Effector CD8-positive, alpha-beta T cell (primary cell): Measurements from ENCODE around the gene KRT76.

ENCODE experiments used
- DNase-seq: peaks from one replicate; lab custom pipeline; 2025; lab: John Stamatoyannopoulos, UW

KRT76 gene

DNA sequence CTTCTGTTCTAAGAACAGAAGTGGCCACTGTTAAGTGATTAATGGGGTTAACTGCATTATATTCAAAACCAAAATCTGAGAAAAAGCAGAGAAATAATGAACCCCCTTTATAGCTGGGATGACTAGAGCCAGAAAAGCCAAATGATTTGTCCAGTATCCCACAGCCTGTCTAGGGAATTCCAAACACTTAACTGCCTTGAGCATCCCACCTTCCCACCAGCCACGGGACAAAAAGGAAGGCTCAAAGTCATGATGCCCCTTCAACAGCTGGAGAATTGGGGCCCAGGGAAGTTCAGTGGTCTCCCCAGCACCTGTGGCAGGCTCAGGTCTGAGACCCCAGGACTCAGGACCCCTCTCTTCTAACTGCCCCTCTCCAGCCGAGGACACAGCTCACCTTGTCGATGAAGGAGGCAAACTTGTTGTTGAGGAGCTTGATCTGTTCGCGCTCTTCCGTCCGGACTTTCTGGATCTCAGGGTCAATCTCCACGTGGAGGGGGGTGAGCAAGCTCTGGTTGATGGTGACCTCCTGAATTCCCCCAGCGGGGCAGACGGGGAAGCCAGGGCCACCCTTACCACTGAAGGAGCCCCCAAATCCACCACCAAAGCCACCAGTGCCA lies 36.2 kb upstream of the KRT76 start:
- DNase-seq, result no peak

GRCh38 chr12:52812749-52813148 lies 35.6 kb upstream of the KRT76 start:
- DNase-seq, result no peak

DNA sequence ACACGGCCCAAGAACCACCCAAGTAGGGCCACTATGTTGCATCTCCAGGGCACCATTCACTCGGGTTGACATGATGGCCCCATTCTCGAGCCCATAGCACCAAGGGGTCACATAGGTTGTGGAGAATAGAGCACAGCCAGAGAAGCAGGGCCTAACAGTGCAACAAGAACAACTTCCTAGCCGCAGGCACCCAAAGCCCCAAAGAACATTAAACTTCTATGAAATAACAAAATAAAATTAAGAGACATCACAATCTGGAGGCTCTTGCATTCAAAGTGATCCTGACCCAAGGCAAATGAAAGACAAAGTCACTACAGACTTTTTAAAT lies 34.9 kb upstream of the KRT76 start:
- DNase-seq, result no peak

GRCh38 chr12:52811191-52812072 lies 34.3 kb upstream of the KRT76 start:
- no peak for DNase-seq

DNA sequence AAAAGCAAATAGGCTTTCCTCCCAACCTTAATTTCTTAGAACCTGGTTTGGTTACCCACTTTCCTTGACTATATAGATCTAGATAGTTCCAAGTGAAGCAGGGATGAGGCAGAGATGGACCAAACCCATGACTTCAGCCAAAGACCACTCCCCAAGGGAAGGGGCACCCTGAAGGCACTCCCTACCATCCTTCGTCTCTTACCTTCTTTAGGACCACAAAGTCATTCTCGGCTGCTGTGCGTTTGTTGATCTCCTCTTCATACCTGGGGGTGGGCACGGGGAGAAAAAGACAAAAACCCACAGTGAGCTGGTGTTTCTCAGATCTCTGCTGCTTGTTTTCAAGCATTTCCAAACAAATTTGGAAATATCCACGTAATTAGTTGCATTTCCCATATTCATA lies 33.4 kb upstream of the KRT76 start:
- no peak for DNase-seq

GRCh38 chr12:52809166-52809565 lies 32.0 kb upstream of the KRT76 start:
- no peak for DNase-seq

DNA sequence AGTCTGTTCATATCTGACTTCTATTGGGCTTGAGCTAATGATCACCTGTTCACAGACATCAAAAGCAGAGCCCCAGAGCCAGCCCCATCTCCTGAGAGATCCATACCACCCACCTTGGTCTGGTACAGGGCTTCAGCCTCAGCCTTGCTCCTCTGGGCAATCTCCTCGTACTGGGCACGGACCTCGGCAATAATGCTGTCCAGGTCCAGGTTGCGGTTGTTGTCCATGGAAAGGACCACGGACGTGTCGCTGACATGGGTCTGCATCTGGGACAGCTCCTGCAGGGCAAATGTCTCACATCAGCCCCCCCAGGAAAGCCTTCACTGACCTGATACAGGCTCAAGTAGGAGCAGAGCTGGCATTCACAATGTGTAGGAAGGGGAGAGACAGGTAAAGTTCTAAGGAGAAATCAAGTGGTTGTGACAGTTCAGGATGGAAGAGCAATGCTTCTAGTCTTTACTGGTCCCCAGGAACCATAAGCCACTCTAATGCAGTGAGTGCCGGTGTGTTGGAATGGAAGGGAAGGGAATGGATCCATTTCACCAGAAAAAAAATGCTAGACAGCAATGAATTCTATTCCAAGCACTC lies 31.5 kb upstream of the KRT76 start:
- DNase-seq, result no peak

DNA sequence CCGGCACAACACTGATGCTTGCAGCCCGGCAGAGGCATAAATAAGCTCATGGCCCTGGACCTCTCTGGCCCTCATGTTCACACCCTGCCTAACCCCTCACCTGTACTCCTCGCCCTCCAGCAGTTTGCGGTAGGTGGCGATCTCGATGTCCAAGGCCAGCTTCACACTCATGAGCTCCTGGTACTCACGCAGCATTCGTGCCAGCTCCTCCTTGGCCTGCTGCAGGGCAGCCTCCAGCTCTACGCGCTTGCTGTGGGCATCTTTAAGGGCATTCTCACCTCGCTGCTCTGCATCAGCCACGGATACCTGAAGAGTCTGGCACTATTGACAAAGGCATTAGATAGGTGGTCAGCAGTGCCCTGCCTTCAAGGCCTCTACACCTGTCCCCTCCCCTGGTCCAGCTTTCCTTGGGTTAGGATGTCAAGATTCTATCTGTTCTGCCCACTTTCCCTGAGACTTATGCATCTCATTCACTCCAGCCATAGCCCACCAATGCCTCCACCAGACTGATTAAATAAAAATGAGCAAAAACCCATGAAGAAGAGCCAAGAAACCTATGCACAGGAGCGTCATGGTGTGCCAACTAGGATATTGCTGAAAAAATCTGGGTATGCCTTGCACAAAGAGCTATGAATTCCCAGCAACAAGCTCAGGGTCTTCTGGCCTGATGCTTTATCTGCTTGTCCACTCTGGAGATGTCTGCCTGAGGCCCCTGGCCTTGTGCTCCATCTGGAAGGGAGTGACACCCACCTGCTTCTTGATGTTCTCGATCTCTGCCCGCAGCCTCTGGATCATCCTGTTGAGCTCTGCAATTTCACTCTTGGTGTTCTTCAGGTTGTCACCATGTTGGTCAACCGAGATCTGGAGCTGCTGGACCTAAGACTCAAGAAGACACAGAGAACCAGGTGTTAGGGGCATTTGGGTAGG lies 30.7 kb upstream of the KRT76 start:
- no peak for DNase-seq

DNA sequence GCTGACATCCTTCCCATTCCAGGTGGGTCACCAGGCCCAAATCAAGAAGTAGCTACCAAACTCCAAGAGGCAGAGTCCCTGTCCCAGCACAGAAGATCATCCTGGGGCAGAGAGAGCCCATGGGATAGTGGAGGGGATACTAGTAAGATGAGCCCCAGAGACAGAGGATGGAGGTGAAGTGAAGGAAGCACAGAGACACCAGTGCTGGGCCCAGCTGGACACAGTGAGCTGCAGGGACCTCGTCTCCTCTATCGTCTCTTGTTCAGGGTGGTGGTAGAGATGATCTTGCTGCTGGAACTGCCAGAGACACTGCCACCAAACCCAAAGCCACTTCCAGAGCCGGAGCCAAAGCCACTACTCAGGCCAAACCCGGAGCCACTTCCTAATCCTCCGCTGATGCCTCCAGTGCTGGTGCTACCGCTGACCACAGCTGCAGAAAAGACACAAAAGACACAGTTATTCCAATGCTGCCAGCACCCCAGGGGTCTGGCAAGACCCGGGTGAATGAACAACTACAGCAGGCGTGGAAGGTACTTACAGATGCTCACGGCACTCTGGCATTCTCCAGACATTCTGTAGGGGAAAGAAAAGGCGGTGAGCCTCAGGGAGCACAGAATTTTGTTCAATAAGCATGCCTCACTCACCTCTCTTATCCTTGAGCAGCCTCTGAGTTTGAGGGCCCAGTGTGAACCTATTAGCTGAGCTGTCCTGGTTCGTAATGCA lies 29.8 kb upstream of the KRT76 start:
- no peak for DNase-seq

DNA sequence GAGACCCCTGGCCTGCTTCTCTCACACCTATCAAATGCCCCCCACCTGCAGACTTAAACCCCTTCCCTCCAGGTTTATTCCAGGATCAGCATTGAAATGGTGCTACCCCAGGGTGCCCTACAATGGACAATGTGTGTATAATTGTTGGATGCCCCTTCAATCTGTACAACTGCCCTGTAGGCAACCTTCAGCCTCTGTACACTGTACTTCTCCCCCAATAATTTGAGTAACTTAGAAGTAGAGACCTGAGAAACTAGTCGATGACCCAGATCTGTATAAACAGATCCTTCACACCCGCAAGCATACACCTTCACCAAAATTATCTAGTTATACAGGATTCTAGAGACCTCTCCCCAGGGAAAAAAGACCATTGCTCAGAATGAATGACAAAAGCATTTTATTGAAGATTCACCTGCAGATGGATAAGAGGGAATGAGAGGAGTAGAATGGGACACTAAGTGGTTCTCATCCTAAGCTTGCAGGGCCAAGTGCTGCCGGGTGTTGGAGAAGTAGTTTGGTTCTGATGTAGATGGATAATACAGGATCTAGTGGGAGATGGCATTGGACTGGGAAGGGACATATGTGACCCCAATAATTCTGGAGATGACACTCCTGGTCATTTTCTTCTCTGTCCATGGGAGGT lies 29.1 kb upstream of the KRT76 start:
- DNase-seq, result no peak

DNA sequence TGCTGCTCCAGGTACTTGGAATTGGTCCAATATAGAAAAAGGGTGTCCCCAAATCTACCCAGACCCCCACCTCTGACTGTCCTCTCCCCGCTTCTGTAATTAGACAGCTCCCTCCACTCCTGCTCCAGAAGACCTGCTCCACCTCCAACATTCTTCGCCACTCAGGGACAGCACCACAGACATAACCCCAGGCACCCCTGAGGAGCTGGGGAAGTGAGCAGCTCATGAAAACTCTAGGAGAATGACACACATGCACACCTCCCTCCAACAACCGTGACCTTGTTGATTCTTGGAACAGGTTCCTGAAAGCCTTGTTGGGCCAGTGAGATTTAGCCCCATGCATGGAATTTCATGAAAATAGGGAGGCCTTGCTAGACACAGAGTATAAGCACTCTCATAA lies 28.6 kb upstream of the KRT76 start:
- DNase-seq, result no peak

- DNase-seq, result no peak
Measured at GRCh38 chr12:52805000-52805399, 27.9 kb upstream of the KRT76 start.

DNA sequence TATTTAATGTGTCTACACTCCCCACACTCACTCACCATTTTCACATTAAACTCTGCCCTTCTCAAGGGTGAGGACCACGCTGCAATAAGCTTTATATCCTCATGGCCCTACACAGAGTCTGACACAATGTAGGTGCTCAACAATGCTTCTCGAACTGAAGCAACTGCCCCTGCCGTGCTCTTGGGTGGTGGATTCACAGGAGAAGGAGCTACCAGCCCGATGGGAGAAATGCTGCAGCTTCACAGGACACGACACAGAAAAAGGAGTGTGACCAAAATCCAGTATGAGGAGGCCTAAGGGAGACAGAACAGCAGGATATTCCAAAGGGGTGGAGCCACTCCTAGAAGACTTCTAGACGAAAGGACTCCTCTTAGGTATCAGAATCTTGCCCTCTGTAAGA lies 25.3 kb upstream of the KRT76 start:
- no peak for DNase-seq

DNA sequence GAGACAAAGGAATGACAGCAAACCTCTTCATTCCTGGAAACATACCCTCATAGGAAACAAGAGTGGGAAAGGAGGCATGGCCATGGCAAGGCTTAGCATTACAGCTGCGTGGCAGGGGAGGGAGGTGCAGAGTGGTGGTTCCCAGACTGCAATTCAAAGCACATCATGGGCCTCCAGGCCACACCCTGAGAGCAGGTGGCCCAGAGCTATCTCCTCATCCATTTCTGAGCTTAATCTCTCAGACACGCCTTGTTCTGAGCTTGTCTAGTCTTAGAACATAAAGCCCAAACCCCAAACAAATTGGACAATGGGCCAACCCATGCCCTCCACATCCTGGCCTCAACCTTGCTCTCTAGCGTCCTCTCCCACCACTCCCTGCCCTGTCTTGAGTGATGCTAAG lies 24.6 kb upstream of the KRT76 start:
- no peak for DNase-seq

DNA sequence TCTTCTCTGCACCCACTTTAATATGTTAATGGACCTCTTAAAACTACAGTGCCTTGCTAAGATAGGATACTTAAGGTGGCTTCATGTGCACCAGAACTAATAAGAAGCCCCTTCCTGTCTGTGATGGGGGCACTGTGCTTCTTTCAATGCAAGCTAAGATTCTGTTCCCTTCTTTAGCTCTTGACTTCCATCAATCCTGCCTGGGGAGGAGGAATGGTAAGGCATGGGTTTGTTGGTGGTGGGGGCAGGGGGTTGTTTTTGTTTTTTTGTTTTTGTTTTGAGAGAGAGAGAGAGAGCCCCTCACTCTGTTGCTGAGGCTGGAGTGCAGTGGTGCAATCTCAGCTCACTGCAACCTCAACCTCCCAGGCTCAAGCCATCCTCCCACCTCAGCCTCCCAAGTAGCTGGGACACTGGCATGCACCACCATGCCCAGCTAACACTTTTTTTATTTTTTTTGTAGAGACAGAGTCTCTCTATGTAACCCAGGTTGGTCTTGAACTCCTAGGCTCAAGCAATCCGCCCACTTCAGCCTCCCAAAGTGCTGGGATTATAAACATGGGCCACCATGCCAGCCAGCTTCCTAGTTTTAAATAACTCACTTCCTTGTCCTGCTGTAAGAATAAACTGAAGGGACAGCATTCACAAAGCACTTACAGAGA lies 23.2 kb upstream of the KRT76 start:
- DNase-seq, result no peak

- DNase-seq, result no peak
Measured at GRCh38 chr12:52799505-52800211, 22.5 kb upstream of the KRT76 start.

DNA sequence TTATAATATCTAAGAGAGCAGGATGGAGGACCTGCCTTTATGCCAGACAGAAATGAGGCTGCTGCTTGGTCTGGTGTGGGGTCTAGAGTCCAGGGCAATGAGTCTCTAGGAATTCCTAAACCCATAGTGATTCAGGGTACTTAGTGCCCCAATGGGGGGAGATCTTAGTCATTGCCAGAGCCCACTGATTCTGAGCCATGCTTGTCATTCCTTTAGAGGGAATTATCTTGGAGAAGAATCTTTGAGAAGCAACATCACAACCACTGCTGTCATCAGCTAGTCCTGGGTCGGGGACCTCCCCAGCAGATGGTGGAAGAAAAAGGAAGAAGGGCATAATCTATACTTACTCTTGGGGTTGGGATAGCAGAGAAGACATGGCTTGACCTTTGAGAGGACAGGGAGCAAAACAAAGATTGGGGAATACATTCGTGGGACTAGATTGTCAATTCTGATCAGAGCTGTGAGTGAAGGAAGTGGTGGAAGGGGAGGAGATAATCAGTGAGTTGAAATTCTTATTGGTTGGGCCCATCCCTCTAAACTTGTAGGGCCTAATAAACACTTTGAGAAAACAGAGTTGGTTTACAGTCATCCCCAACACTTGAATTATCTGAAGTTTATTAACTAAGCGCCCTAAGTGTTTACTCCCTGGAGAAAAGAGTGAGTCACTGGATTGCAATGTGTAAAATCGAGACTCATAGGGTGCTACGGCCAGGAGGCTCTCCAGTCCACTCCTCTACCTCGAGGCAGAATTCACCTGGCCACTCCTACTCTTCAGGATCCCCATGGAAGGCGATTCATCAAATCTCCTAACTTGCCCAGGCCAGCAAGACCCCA lies 21.7 kb upstream of the KRT76 start:
- no peak for DNase-seq

GRCh38 chr12:52798003-52798670 lies 21.0 kb upstream of the KRT76 start:
- DNase-seq, result no peak

DNA sequence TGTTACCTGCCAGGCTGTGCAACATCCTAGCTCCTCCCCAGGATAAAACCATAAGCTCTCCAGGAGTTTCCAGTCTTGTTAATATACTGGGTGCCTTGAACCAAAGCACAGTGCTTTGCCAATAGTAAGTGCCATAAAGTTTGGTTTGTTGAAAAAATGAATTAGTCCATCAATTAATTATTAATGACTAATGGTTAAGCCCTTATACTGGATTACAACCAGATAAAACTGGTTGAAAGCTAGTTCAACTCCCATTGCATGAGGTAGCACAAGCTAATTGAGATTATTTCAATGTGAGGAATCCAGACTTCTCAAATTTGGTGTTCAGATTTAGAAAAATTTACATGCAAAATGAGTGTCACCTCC lies 20.4 kb upstream of the KRT76 start:
- no peak for DNase-seq
